ENCODE measurements around the gene TRPC1.
A peak's percentile ranks its signal among the peaks of the same experiment; 100 is the strongest.

The TRPC1 gene

GRCh38 chr3:142839831-142840230 is 116.0 kb downstream of the TRPC1 start:
- H3K27ac ChIP-seq: no peak overlapping the region
- no peak for TF ChIP-seq CTCF (conservative IDR thresholded peaks at IDR 0.05)

GRCh38 chr3:142844339-142844977 is 120.6 kb downstream of the TRPC1 start:
- peak; percentile 74 for TF ChIP-seq CTCF (conservative IDR thresholded peaks at IDR 0.05)
- no peak overlapping the region for H3K27ac ChIP-seq

DNA sequence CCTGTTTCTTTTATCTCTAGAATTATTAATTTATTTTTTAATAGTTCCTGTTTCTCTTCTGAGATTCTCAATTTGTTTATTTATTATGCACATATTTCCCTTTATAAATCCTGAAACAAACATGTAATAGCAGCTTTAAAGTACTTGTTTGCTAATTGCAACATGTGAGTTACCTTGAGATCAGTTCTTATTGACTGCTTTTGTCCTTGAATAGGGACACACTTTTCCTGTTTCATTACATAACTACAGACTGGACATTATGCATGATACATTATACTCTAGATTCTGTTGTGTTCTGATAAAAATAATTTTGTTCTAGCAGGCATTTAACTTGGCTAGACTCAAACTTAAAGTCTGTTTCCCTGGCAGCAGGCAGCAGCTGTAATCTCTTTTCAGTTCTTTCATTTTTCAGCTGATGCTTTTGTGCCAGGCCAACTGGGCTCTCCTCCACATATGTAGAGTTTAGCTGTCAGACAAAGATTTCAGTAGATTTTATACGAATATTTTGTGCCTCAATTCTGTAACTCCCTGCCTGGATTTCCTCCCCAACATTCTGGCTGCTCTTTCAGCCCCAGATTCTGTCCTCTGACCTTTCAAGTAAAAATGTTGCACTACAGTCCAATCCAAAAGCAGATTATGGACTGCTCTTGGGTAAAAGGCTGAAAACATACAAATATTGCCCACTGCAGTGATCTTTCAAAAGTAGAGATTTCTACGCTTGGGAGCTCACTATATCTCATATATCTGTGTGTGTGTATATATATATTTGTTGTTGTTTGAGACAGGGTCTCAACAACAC is 123.1 kb downstream of the TRPC1 start:
- TF ChIP-seq CTCF (conservative IDR thresholded peaks at IDR 0.05): no peak
- H3K27ac ChIP-seq: no peak overlapping the region

- no peak for TF ChIP-seq CTCF (conservative IDR thresholded peaks at IDR 0.05)
- no peak overlapping the region for H3K27ac ChIP-seq
Observed at GRCh38 chr3:142849148-142849547, 125.3 kb downstream of the TRPC1 start.

DNA sequence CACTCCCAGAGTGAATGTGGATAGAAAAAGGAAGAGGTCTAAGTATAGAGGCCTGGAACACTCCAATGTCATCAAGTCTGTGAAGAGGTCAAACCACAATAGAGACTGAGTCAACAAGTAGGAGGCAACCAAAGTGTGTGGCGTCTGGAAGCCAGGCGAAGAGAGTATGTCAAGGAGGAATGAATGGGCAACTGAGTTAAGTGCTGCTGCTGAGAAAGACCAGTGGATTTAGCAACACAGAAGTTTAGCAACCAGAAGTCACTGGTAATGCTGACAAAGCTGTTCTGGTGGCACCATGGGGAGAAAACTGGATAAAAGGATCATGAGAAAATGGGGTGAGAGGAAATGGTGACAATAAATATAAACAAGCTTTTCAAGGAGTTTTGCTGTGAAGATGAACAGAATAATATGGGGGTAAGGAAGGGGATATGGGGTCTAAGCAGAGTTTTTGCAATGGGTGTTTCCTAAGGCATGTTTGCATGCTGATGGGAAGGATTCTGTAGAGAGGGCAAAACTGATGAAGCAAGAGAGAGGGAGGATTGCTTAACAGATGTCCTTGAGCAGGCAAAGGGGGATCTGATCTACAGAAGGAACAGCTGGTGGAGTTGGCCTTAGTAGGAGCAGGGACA is 126.7 kb downstream of the TRPC1 start:
- TF ChIP-seq CTCF (conservative IDR thresholded peaks at IDR 0.05): no peak
- no peak overlapping the region for H3K27ac ChIP-seq

DNA sequence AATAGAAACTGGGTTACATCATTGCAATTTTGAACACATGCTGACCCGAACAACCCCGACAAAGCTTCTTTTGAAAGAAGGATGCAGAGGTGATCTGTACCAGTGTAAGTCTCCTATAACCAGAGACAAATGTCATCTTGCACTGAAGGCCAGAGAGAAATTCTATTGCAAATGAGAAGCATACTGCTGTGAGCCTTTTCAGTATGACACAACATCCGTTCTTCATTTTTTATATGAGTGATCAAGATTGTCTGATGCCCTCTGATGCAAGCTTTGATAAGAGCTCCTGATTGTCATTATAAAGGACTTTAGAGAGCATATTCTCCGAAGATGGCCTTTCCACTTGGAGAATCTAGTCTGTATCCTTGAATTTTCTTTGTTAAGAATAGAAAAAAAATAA is 128.2 kb downstream of the TRPC1 start:
- no peak overlapping the region for H3K27ac ChIP-seq
- TF ChIP-seq CTCF (conservative IDR thresholded peaks at IDR 0.05): no peak
